ENCODE data around the gene NDN. TPM values are rescaled to one million over a fixed set of nuclear protein-coding genes. Genes with fewer than 3 reads are reported as not detected.

Gene NDN
- polyA plus RNA-seq, 2 of the 4 experiments (the other 2 are of a cell fraction) = 0.08 to 0.67 TPM

GRCh38 chr15:23648920-23649515 is 38.1 kb downstream of the NDN start:
- FAIRE-seq (no peak), DNase-seq (ENCODE audit: low read depth in 1 of 2, low spot score in 1 of 2) (peak; percentile 4 to 18), ATAC-seq (peak; percentile 59 to 84; a peak in 4 of 6 replicates)
- Histone ChIP-seq H3K27ac (no peak overlapping the region), H3K4me3 (no peak overlapping the region), H3K4me1 (no peaks in the 10 kb centered on the region), H3K4me2 (no peak overlapping the region), H3K9me3 (no peaks in the 10 kb centered on the region)
- TF ChIP-seq ZSCAN20 (CRISPR knock-in tag; IDR thresholded peaks at IDR 0.05) (no peak), POLR2AphosphoS2 (conservative IDR thresholded peaks at IDR 0.05; ENCODE audit: low read length) (no peak), NFE2L2 (conservative IDR thresholded peaks at IDR 0.05; ENCODE audit: low read length) (no peak), USF2 (IDR thresholded peaks at IDR 0.05) (no peak), KDM5A (IDR thresholded peaks at IDR 0.05) (no peak), BHLHE40 (IDR thresholded peaks at IDR 0.05; ENCODE audit: low read depth, low read length) (no peak), SMC3 (IDR thresholded peaks at IDR 0.05) (peak; percentile 15; the same call in 1 of the 3 replicates), CHD4 (IDR thresholded peaks at IDR 0.05; ENCODE audit: borderline replicate concordance) (no peak), ZC3H11A (IDR thresholded peaks at IDR 0.05) (no peak), CBX2 (IDR thresholded peaks at IDR 0.05; ENCODE audit: borderline replicate concordance, low read depth) (no peak), FOSB (CRISPR knock-in tag; IDR thresholded peaks at IDR 0.05) (no peak), POLR2A (IDR thresholded peaks at IDR 0.05; ENCODE audit: low read length) (no peak), RAD21 (conservative IDR thresholded peaks at IDR 0.05 in 1 of 2, IDR thresholded peaks at IDR 0.05 in 1 of 2) (0 out of 5 replicates have a peak, but pooled peaks have one; percentile 11 to 37), REST (IDR thresholded peaks at IDR 0.05) (no peak), HOXB13 (CRISPR knock-in tag; IDR thresholded peaks at IDR 0.05; ENCODE audit: low read depth) (no peak), CEBPB (IDR thresholded peaks at IDR 0.05) (no peak), JUNB (IDR thresholded peaks at IDR 0.05) (no peak), FOXS1 (CRISPR knock-in tag; IDR thresholded peaks at IDR 0.05) (no peak), MAZ (IDR thresholded peaks at IDR 0.05; ENCODE audit: borderline replicate concordance, low read depth, low read length) (no peak), HES2 (IDR thresholded peaks at IDR 0.05) (no peak), HMGXB4 (CRISPR knock-in tag; IDR thresholded peaks at IDR 0.05; ENCODE audit: borderline replicate concordance) (no peak), MAX (IDR thresholded peaks at IDR 0.05) (no peak)
- TF ChIP-seq, protein P1, sequence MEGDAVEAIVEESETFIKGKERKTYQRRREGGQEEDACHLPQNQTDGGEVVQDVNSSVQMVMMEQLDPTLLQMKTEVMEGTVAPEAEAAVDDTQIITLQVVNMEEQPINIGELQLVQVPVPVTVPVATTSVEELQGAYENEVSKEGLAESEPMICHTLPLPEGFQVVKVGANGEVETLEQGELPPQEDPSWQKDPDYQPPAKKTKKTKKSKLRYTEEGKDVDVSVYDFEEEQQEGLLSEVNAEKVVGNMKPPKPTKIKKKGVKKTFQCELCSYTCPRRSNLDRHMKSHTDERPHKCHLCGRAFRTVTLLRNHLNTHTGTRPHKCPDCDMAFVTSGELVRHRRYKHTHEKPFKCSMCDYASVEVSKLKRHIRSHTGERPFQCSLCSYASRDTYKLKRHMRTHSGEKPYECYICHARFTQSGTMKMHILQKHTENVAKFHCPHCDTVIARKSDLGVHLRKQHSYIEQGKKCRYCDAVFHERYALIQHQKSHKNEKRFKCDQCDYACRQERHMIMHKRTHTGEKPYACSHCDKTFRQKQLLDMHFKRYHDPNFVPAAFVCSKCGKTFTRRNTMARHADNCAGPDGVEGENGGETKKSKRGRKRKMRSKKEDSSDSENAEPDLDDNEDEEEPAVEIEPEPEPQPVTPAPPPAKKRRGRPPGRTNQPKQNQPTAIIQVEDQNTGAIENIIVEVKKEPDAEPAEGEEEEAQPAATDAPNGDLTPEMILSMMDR (IDR thresholded peaks at IDR 0.05) = peak; percentile 24; the same call in 2 of the 3 replicates
- ChIA-PET CTCF (no interaction called here), POLR2A (no interaction called here)
- 1% methylated on average over 6 of the region's 6 CpGs for WGBS (ENCODE audit: missing lambda C conversion rate)
